ENCODE measurements around the gene GAL3ST2.

Gene GAL3ST2

GRCh38 chr2:241846406-241846805, 69.8 kb downstream of the GAL3ST2 start:
- DNase-seq, result no peak

DNA sequence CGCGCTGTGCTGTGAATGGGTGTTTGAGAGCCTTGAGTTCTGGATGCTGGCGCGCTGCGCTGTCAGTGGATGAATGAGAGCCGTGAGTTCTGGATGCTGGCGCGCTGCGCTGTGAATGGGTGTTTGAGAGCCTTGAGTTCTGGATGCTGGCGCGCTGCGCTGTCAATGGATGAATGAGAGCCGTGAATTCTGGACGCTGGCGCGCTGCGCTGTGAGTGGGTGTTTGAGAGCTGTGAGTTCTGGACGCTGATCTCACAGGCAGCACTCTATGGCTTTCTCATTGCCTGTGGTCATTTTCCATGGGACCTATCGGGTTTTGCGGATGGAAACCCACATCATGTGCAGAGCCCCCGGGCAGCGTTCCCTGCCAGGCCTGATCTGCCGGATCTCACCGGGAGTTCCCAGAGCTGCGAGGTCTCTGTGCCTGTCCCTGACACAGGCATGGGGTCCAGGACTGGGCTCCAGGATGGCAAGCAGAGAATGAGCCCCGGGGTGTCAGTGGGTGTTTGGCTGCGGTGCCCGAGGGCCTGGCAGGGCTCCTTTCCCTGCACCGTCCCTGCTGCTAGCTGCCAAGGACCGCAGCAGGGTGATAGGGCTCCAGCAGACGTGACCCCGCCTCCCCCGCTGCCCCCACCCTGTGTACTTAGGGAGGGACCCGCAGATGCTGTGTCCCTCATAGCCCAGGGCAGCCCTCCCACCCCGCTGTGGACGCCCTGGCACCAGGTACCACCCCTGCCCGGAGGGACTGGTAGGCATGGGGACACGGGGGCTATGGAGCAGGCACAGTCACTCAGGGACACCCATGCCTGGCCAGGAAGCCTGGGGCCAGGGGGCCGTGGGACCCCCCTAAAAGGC, 72.4 kb downstream of the GAL3ST2 start:
- no peak for DNase-seq

- no peak for DNase-seq
Measured at GRCh38 chr2:241849616-241850543, 73.3 kb downstream of the GAL3ST2 start.

DNA sequence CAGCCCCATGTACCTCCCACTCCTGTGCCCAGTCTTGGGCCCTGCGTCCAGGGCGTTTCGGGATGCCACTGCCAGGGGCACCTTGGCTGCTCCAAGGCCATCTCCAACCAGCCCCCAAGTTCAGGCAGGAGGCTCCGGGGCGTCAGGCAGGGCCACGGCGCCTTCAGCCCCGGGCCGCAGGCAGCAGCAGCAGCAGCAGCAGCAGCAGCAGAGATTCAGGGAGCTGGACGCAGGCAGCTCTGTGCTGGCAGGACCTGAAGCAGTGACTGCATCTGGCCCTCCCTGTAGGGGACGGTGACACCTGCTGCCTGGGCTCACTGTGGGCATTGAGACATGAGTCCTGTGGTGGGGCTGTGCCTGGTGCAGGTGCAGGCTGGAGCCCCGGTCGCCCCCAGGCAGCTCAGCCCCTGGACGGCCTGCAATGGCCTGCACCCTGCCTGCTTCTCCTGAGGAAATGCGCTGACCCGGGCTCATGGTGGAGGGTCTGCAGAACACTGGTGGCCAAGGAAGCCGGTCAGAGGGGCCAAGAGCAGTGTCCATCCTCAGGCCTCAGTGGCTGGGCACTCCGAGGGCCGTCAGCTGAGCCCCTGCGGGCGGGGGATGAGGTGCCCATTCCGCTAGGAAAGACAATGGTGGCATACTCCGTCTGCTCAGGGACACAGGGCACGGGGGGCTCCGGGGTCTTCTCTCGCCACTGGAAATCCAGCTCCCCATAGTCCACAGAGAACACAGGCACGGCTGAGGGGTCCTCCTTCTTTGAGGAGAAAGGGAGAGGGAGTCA, 74.1 kb downstream of the GAL3ST2 start:
- no peak for DNase-seq

DNA sequence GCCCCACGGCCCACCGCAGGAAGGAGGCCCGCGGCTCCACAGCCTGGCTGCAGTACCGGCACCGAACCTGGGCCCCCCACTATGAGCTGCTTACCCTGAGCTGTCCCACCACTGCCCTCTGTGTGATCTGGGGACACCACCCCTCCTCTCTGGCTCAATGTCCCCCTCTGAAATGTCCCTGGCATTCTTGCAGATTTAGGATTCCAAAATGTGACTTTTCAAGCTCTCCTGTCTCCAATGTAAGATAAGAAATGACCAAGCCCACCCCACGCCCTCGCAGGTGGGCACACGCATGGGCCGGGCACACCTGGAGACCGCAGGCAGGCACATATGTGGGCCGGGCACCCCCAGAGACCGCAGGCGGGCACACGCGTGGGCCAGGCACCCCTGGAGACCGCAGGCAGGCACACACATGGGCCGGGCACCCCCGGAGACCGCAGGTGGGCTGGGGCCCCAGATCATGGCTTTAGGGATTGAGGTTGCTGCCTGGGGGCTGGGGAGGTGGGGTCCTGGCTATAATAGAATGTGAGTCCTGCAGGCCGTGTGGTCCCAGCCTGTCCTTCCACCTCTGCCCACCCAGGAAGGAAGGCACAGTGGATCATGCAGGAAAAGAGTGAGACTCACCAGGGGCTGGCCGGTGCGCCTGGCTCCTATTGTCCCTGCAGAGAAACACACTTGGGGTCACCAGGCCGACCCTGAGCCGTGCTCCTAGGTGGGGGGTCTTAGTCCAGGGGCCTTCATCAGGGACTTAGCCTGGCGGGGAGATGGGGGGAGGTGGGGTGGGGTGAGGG, 74.9 kb downstream of the GAL3ST2 start:
- DNase-seq, result no peak

DNA sequence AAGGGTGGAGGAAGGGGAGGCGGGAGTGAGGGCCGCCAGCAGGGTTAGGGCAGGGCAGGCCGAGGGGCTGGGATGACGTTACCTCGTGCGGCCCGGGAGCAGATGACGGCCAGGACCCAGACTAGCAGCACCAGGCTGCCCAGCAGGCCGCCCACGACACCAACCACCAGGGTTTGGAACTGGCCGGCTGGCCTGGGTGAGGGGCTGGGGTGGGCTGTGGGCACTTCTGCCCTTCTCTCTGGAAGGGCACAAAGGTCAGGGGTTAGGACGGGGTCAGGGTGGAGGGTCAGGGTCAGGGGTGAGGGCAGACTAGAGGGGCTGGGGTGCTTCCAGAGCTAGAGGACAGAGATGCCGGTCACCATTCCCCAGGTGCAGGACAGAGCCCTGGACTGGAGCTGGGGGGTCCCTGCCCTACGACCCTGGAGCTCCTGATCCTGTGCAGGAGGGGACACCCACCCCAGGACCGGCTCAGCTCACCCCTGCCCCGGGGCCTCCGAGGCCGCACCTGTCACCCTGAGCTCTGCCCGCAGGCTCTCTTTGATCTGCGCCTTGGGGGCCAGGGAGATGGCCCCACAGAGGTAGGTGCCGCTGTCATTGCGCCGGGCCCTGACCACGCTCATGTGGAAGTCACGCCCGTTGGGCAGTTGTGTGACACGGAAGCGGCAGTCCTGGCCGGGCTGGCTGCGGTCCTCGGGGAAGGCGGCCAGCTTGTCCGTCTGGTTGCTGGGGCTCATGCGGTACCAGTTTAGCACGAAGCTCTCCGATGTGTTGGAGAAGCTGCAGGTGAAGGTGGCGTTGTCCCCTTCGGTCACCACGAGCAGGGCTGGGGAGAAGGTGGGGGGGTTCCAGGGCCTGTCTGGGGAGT, 75.7 kb downstream of the GAL3ST2 start:
- DNase-seq, result no peak

DNA sequence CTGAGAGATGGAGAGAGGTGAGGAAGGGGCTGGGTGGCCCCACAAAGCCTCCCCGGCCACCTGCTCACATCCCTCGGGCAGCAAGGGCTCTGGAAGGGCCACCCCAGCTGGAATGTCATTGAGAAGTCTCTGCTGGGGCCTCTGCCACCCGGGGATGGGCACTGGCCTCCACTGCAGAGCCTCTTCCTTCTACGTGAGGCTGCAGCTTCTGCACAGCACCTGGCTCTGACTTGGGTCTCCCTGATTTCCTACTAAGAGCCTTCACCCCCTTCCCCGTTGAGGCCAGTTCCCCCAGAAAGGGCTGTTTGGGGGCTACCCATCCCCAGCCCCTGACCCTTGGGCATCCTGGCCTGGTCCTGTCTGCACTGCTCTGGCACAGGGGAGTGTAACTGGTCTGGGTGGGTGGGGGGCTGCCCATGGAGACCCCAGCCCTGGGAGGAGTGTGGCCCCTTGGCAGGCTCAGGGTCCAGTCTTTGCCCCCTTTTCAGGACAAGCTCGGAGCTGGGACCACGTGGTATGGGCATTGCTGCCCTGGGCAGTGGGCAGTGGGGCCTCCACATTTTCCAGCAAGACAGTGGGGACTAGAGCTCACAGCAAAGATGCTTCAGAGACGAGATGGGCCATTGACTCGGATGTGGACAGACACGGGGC, 76.5 kb downstream of the GAL3ST2 start:
- no peak for DNase-seq
